Glutamatergic neuron (in vitro differentiated cells): ENCODE results near the gene SH3PXD2A. TPM values are rescaled to one million over a fixed set of nuclear protein-coding genes. Genes with fewer than 3 reads are reported as not detected.

ENCODE experiments used
- DNase-seq: peaks from one replicate; pipeline ENCODE4 v3.0.0; 2022
- H3K27ac Mint-ChIP-seq: one replicate; pipeline ENCODE4 v1.8.0; 2020; ENCODE audit warnings: mild to moderate bottlenecking, mixed read lengths, inconsistent platforms; ENCODE audit not compliant: unreplicated experiment
- H3K27me3 Mint-ChIP-seq: one replicate; pipeline ENCODE4 v1.8.0; 2020; ENCODE audit warnings: mild to moderate bottlenecking, moderate library complexity, mixed read lengths, inconsistent platforms; ENCODE audit not compliant: unreplicated experiment
- H3K36me3 Mint-ChIP-seq: one replicate; pipeline ENCODE4 v1.8.0; 2020; ENCODE audit warnings: mild to moderate bottlenecking, mixed read lengths, inconsistent platforms; ENCODE audit not compliant: unreplicated experiment
- H3K4me1 Mint-ChIP-seq: one replicate; pipeline ENCODE4 v1.8.0; 2020; ENCODE audit warnings: mild to moderate bottlenecking, low read depth, mixed read lengths, inconsistent platforms; ENCODE audit not compliant: unreplicated experiment
- H3K4me3 Mint-ChIP-seq: one replicate; pipeline ENCODE4 v1.8.0; 2020; ENCODE audit warnings: mild to moderate bottlenecking, mixed read lengths, inconsistent platforms; ENCODE audit not compliant: unreplicated experiment
- H3K9me3 Mint-ChIP-seq: one replicate; pipeline ENCODE4 v1.8.0; 2020; ENCODE audit warnings: mild to moderate bottlenecking, moderate library complexity, mixed read lengths, inconsistent platforms; ENCODE audit not compliant: unreplicated experiment
- total RNA-seq: library from RNA; stranded (reverse); fragmentation: NEBNext Ultra II Directional; extraction: Animal tissue kit (Norgen Biotek cat#: 25700); gene quantifications from one replicate; pipeline ENCODE4 v1.2.1, GENCODE V29; 2021; ENCODE audit not compliant: unreplicated experiment
- TF ChIP-seq, protein P1 (sequence below): fragments of 200-600 bp; sonication (generic); IDR thresholded peaks from one replicate; pipeline ENCODE4 v1.5.0; 2021; ENCODE audit not compliant: partially characterized antibody, unreplicated experiment

SH3PXD2A gene
- total RNA-seq, 1 donor from 2014 or later = 16.7 TPM

DNA sequence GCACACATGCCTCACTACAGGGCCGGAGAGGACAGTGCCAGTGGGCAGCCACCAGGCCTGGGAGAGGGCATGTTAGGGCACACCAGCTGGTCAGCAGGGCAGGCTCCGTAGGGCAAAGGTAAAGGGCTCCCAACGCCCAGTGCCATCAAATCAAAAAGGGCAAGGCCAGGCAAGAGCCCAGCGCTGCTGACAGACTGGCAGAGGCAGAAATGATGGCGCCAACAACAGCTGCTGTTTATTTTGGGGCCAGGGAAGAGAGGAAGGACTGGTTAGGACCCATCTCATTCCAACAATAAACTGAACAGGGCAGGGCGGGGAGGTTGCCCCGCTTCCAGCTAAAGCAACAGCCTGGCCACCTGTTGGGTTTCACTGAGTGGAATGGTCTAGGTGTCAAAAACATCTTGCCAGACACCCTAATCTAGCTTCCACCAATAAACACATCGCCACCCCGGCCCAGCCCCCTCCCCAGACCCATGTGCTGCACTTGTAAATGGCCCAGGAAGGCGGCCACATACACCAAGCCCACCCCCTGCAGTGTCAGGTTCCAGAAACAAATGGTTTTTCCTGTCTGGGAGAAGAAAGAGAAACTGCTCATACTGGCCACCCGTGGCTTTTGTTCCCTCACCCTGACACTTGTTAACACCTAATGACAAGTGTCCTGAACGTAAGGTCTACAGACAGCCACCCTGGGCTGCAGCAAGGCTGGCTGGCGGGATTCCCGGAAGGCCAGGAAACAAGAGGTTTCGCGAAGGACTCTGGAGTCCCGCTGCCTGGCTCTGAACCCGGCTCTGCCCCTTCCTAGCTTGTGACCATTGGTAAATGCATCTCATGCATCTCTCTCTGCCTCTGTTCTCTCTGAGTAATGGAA lies 15.3 kb downstream of the SH3PXD2A start:
- no peak for DNase-seq
- no peak overlapping the region for H3K27ac Mint-ChIP-seq
- H3K9me3 Mint-ChIP-seq = no peaks in the 10 kb centered on the region
- TF ChIP-seq, protein P1, sequence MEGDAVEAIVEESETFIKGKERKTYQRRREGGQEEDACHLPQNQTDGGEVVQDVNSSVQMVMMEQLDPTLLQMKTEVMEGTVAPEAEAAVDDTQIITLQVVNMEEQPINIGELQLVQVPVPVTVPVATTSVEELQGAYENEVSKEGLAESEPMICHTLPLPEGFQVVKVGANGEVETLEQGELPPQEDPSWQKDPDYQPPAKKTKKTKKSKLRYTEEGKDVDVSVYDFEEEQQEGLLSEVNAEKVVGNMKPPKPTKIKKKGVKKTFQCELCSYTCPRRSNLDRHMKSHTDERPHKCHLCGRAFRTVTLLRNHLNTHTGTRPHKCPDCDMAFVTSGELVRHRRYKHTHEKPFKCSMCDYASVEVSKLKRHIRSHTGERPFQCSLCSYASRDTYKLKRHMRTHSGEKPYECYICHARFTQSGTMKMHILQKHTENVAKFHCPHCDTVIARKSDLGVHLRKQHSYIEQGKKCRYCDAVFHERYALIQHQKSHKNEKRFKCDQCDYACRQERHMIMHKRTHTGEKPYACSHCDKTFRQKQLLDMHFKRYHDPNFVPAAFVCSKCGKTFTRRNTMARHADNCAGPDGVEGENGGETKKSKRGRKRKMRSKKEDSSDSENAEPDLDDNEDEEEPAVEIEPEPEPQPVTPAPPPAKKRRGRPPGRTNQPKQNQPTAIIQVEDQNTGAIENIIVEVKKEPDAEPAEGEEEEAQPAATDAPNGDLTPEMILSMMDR = no peak
- H3K4me3 Mint-ChIP-seq = no peak overlapping the region
- H3K27me3 Mint-ChIP-seq = peaks cover 2% of the 10 kb centered on the region
- H3K4me1 Mint-ChIP-seq = peaks cover 4% of the 10 kb centered on the region
- no peaks in the 10 kb centered on the region for H3K36me3 Mint-ChIP-seq

DNA sequence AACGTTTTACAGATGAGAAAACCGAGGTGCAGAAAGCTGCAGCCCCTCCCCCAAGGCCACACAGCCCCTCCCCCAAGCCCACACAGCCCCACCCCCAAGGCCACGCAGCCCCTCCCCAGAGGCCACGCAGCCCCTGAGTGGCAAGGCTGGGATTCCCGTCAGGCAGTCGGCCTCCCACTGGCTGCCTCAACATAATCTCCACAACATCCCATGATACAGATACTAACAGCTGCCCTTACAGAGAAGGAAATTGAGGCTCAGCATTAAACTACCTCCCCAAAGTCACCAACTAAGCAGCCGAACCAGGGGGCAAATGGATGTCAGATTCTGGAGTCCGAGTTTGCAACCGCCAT lies 15.9 kb downstream of the SH3PXD2A start:
- Mint-ChIP-seq H3K27ac (no peak overlapping the region), H3K9me3 (no peaks in the 10 kb centered on the region), H3K4me3 (no peak overlapping the region), H3K27me3 (peaks cover 2% of the 10 kb centered on the region), H3K36me3 (no peaks in the 10 kb centered on the region), H3K4me1 (peaks cover 4% of the 10 kb centered on the region)
- TF ChIP-seq, protein P1 = no peak
- DNase-seq = no peak

DNA sequence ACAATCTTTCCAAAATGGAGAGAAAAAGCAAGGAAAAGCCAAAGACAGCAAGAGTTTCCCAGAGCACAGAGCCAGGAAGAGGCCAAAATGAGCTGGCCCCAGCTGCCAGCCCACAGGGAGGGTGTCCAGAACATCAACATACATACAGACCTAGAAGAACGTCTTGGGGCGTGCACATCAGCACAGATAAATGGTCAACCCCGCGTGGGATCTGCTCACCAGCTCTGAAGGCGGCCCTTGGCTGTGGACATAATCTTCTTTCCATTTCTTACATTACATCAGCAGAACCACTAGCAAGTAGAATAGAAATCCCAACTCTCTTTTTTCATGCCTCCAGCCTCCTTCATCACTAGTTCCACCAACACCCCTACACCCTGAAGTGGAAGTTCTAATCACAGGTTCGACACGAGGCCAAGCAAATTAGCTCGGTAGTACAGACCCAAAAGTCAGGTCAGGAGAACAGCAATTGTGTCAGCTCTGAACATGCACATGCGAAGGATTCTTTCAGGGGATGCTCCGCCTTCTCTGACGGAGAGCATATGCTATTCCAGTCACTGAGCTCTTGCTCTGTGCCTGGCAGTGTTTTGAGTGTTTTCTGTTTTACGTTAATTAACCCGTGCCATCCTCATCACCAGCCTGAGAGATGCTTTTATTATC lies 16.4 kb downstream of the SH3PXD2A start:
- H3K9me3 Mint-ChIP-seq = no peaks in the 10 kb centered on the region
- peaks cover 2% of the 10 kb centered on the region for H3K27me3 Mint-ChIP-seq
- no peak overlapping the region for H3K4me3 Mint-ChIP-seq
- H3K27ac Mint-ChIP-seq = no peak overlapping the region
- H3K36me3 Mint-ChIP-seq = no peaks in the 10 kb centered on the region
- TF ChIP-seq, protein P1 = no peak
- peaks cover 7% of the 10 kb centered on the region for H3K4me1 Mint-ChIP-seq
- DNase-seq = no peak

DNA sequence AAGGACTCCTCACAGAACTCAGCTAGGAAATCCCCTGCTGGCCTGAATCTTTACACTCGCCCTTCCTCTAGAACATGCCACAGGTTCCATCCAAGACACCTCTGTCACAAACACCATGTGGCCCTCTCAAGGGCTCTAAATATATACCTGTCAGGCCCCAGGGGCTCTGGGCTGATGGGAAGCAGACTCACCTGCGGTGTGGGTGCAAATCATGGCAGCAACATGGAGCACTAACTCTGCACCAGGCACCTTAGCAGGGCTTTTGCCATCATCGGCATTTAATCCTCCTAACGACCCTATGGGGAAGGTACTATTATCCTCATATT lies 17.3 kb downstream of the SH3PXD2A start:
- peaks cover 11% of the 10 kb centered on the region for H3K4me1 Mint-ChIP-seq
- no peak overlapping the region for H3K4me3 Mint-ChIP-seq
- no peak overlapping the region for H3K27ac Mint-ChIP-seq
- TF ChIP-seq, protein P1 = no peak
- no peaks in the 10 kb centered on the region for H3K36me3 Mint-ChIP-seq
- no peak for DNase-seq
- H3K9me3 Mint-ChIP-seq = no peaks in the 10 kb centered on the region
- peaks cover 6% of the 10 kb centered on the region for H3K27me3 Mint-ChIP-seq

DNA sequence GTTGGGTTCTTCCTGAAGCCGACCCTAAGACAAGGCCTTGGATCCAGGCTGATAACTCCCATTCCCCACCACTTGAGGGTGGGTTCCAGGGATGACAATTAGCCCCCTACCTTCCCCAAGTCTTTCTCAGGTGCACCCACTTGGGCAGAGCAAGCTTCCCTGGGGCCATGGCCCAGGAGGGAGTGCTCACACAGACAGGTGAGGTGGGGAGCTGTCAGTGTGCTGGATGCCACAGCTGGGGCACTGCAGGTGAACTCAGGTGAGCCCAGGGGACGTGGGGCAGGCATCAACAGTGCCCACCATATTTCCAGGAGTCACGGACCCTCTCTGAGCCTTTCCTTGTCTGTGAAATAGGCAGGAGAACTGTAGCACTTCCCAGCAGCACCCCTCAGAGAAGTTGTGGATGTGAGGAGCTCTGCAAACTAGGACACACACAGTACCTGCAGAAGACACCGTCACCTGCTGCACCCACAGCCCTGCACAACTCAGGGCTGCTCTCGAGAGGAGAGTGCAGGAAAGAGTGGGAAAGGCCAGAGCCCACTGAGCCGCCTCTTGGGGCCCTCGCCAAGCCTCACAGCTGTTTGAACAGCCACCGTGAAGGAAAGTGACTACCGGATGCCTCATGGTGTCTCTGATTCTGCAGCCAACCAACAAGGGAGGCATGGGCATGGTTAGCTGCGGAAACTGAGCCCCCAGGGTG lies 17.9 kb downstream of the SH3PXD2A start:
- Mint-ChIP-seq H3K27ac (no peak overlapping the region), H3K4me3 (no peak overlapping the region), H3K4me1 (peaks cover 11% of the 10 kb centered on the region), H3K27me3 (peaks cover 6% of the 10 kb centered on the region), H3K36me3 (no peaks in the 10 kb centered on the region), H3K9me3 (no peaks in the 10 kb centered on the region)
- TF ChIP-seq, protein P1 = no peak
- DNase-seq = no peak
